ENCODE results near the gene MCRIP1.

Gene MCRIP1

GRCh38 chr17:81822996-81823819, 9.9 kb downstream of the MCRIP1 start:
- peaks cover 1% of the 10 kb centered on the region for H3K27me3 Mint-ChIP-seq
- H3K4me3 Mint-ChIP-seq = no peak overlapping the region
- ATAC-seq = no peak
- H3K4me1 Mint-ChIP-seq = peaks cover 4% of the 10 kb centered on the region
- H3K27ac Mint-ChIP-seq = no peak overlapping the region
- peaks cover under 1% of the 10 kb centered on the region for H3K36me3 Mint-ChIP-seq (ENCODE audit: low read depth)
- H3K9me3 Mint-ChIP-seq = no peaks in the 10 kb centered on the region
- no peak for DNase-seq

- no peaks in the 10 kb centered on the region for H3K36me3 Mint-ChIP-seq (ENCODE audit: low read depth)
- no peak for DNase-seq
- H3K27ac Mint-ChIP-seq = no peak overlapping the region
- H3K27me3 Mint-ChIP-seq = peaks cover 3% of the 10 kb centered on the region
- no peak overlapping the region for H3K4me3 Mint-ChIP-seq
- H3K9me3 Mint-ChIP-seq = no peaks in the 10 kb centered on the region
- peaks cover 4% of the 10 kb centered on the region for H3K4me1 Mint-ChIP-seq
- ATAC-seq = no peak
Observed at GRCh38 chr17:81822312-81822637, 10.8 kb downstream of the MCRIP1 start.

GRCh38 chr17:81821603-81822311, 11.3 kb downstream of the MCRIP1 start:
- DNase-seq = no peak
- Mint-ChIP-seq H3K36me3 (ENCODE audit: low read depth) (no peaks in the 10 kb centered on the region), H3K27me3 (peaks cover 5% of the 10 kb centered on the region)

GRCh38 chr17:81821147-81821546, 11.9 kb downstream of the MCRIP1 start:
- Mint-ChIP-seq H3K4me1 (peaks cover 3% of the 10 kb centered on the region), H3K36me3 (ENCODE audit: low read depth) (no peaks in the 10 kb centered on the region), H3K4me3 (no peak overlapping the region), H3K27ac (no peak overlapping the region), H3K27me3 (peaks cover 9% of the 10 kb centered on the region), H3K9me3 (no peaks in the 10 kb centered on the region)
- peak; percentile 35 for ATAC-seq
- no peak for DNase-seq

More at GRCh38 chr17:81821603-81822311, 11.3 kb downstream of the MCRIP1 start:
- no peak overlapping the region for H3K27ac Mint-ChIP-seq
- peaks cover 4% of the 10 kb centered on the region for H3K4me1 Mint-ChIP-seq
- no peak for ATAC-seq
- no peaks in the 10 kb centered on the region for H3K9me3 Mint-ChIP-seq
- H3K4me3 Mint-ChIP-seq = no peak overlapping the region

GRCh38 chr17:81819708-81820107, 13.4 kb downstream of the MCRIP1 start:
- H3K4me3 Mint-ChIP-seq = no peak overlapping the region

GRCh38 chr17:81817758-81818147, 15.3 kb downstream of the MCRIP1 start:
- no peaks in the 10 kb centered on the region for H3K9me3 Mint-ChIP-seq
- H3K27ac Mint-ChIP-seq = no peak overlapping the region
- no peaks in the 10 kb centered on the region for H3K4me1 Mint-ChIP-seq
- H3K27me3 Mint-ChIP-seq = peaks cover 10% of the 10 kb centered on the region
- no peaks in the 10 kb centered on the region for H3K36me3 Mint-ChIP-seq (ENCODE audit: low read depth)
- H3K4me3 Mint-ChIP-seq = no peak overlapping the region
- DNase-seq (no peak), ATAC-seq (no peak)

More at GRCh38 chr17:81819708-81820107, 13.4 kb downstream of the MCRIP1 start:
- no peaks in the 10 kb centered on the region for H3K9me3 Mint-ChIP-seq
- ATAC-seq (no peak), DNase-seq (no peak)
- no peak overlapping the region for H3K27ac Mint-ChIP-seq
- peaks cover 10% of the 10 kb centered on the region for H3K27me3 Mint-ChIP-seq
- H3K36me3 Mint-ChIP-seq (ENCODE audit: low read depth) = no peaks in the 10 kb centered on the region
- no peaks in the 10 kb centered on the region for H3K4me1 Mint-ChIP-seq

- Mint-ChIP-seq H3K27ac (no peak overlapping the region), H3K4me3 (no peak overlapping the region), H3K36me3 (ENCODE audit: low read depth) (no peaks in the 10 kb centered on the region), H3K27me3 (peaks cover 10% of the 10 kb centered on the region), H3K9me3 (no peaks in the 10 kb centered on the region), H3K4me1 (no peaks in the 10 kb centered on the region)
- DNase-seq = no peak
- no peak for ATAC-seq
Observed at GRCh38 chr17:81815646-81815986, 17.5 kb downstream of the MCRIP1 start.

GRCh38 chr17:81814748-81815645, 18.1 kb downstream of the MCRIP1 start:
- DNase-seq = no peak
- H3K4me1 Mint-ChIP-seq = no peaks in the 10 kb centered on the region
- no peak overlapping the region for H3K27ac Mint-ChIP-seq
- H3K36me3 Mint-ChIP-seq (ENCODE audit: low read depth) = no peaks in the 10 kb centered on the region
- H3K27me3 Mint-ChIP-seq = peaks cover 10% of the 10 kb centered on the region
- no peak for ATAC-seq
- no peak overlapping the region for H3K4me3 Mint-ChIP-seq
- no peaks in the 10 kb centered on the region for H3K9me3 Mint-ChIP-seq

- Mint-ChIP-seq H3K4me3 (no peak overlapping the region), H3K27ac (no peak overlapping the region), H3K36me3 (ENCODE audit: low read depth) (no peaks in the 10 kb centered on the region), H3K9me3 (no peaks in the 10 kb centered on the region), H3K4me1 (no peaks in the 10 kb centered on the region), H3K27me3 (peaks cover 17% of the 10 kb centered on the region)
- ATAC-seq (no peak), DNase-seq (no peak)
Observed at GRCh38 chr17:81813861-81814683, 19.0 kb downstream of the MCRIP1 start.

- no peak for DNase-seq
- no peak overlapping the region for H3K27ac Mint-ChIP-seq
Observed at GRCh38 chr17:81813371-81813684, 19.8 kb downstream of the MCRIP1 start.

GRCh38 chr17:81812571-81813370, 20.3 kb downstream of the MCRIP1 start:
- peaks cover 17% of the 10 kb centered on the region for H3K27me3 Mint-ChIP-seq
- DNase-seq (no peak), ATAC-seq (no peak)
- H3K9me3 Mint-ChIP-seq = no peaks in the 10 kb centered on the region
- no peak overlapping the region for H3K27ac Mint-ChIP-seq
- no peaks in the 10 kb centered on the region for H3K36me3 Mint-ChIP-seq (ENCODE audit: low read depth)
- H3K4me3 Mint-ChIP-seq = no peak overlapping the region
- H3K4me1 Mint-ChIP-seq = no peaks in the 10 kb centered on the region

More at GRCh38 chr17:81813371-81813684, 19.8 kb downstream of the MCRIP1 start:
- no peaks in the 10 kb centered on the region for H3K36me3 Mint-ChIP-seq (ENCODE audit: low read depth)
- no peak for ATAC-seq
- H3K4me3 Mint-ChIP-seq = no peak overlapping the region
- peaks cover 18% of the 10 kb centered on the region for H3K27me3 Mint-ChIP-seq
- no peaks in the 10 kb centered on the region for H3K4me1 Mint-ChIP-seq
- H3K9me3 Mint-ChIP-seq = no peaks in the 10 kb centered on the region

- ATAC-seq = no peak
- no peak for DNase-seq
- Mint-ChIP-seq H3K9me3 (no peaks in the 10 kb centered on the region), H3K36me3 (ENCODE audit: low read depth) (no peaks in the 10 kb centered on the region), H3K27me3 (peaks cover 18% of the 10 kb centered on the region), H3K27ac (no peak overlapping the region), H3K4me1 (no peaks in the 10 kb centered on the region), H3K4me3 (no peak overlapping the region)
Observed at GRCh38 chr17:81811705-81812570, 21.2 kb downstream of the MCRIP1 start.

Measured in activated naive CD8-positive, alpha-beta T cell treated with anti-CD3 and anti-CD28 coated beads, Interleukin-2, amount 50 U/mL, for 24 hours (primary cell).